DOHH2 (cell line): ENCODE results near the gene FILIP1L.

Source experiments
- H3F3A ChIP-seq: fragments of 200-600 bp; sonication (generic), shearing (Covaris generic); 2 replicates; pipeline ENCODE4 v1.6.0; 2016; ENCODE audit warnings: antibody characterized with exemption, mild to moderate bottlenecking; ENCODE audit not compliant: control insufficient read depth, insufficient read depth
- H3K27ac ChIP-seq: fragments of 200-600 bp; sonication (generic); 2 replicates; pipeline ENCODE4 v1.5.1; 2014; ENCODE audit warnings: low read depth, mild to moderate bottlenecking, low read length, moderate library complexity
- H3K27me3 ChIP-seq: fragments of 200-600 bp; sonication (generic); 2 replicates; pipeline ENCODE4 v1.6.1; 2014; ENCODE audit warnings: mild to moderate bottlenecking, low read length, mixed read lengths; ENCODE audit not compliant: control insufficient read depth
- H3K36me3 ChIP-seq: fragments of 200-600 bp; sonication (generic); 2 replicates; pipeline ENCODE4 v1.6.1; 2014; ENCODE audit warnings: mild to moderate bottlenecking, low read length, moderate library complexity, mixed read lengths; ENCODE audit not compliant: control insufficient read depth
- H3K4me1 ChIP-seq: fragments of 200-600 bp; sonication (generic); 2 replicates; pipeline ENCODE4 v1.6.1; 2014; ENCODE audit warnings: mild to moderate bottlenecking, low read length, mixed read lengths; ENCODE audit not compliant: control insufficient read depth
- H3K4me2 ChIP-seq: fragments of 200-600 bp; sonication (generic); 2 replicates; pipeline ENCODE4 v1.6.0; 2014; ENCODE audit warnings: mild to moderate bottlenecking, low read length, moderate library complexity
- H3K4me3 ChIP-seq: fragments of 200-600 bp; sonication (generic); 2 replicates; pipeline ENCODE4 v1.5.1; 2014; ENCODE audit warnings: mild to moderate bottlenecking, low read length, mixed read lengths
- H3K79me2 ChIP-seq: fragments of 200-600 bp; sonication (generic); 2 replicates; pipeline ENCODE4 v1.6.1; 2014; ENCODE audit warnings: mild to moderate bottlenecking, low read length, mixed read lengths; ENCODE audit not compliant: control insufficient read depth
- H3K9me2 ChIP-seq: fragments of 200-600 bp; sonication (generic); replicated peaks from 2 replicates; pipeline ENCODE4 v1.6.1; 2014; ENCODE audit warnings: mild to moderate bottlenecking, low read length, mixed read lengths; ENCODE audit not compliant: control insufficient read depth
- H3K9me3 ChIP-seq: fragments of 200-600 bp; sonication (generic); 2 replicates; pipeline ENCODE4 v1.6.1; 2014; ENCODE audit warnings: antibody characterized with exemption, low read length, mixed read lengths; ENCODE audit not compliant: control insufficient read depth, insufficient read depth
- H4K20me1 ChIP-seq: fragments of 200-600 bp; sonication (generic); 2 replicates; pipeline ENCODE4 v1.6.0; 2014; ENCODE audit warnings: low read depth, mild to moderate bottlenecking, antibody characterized with exemption, low read length, moderate library complexity; ENCODE audit not compliant: control insufficient read depth, insufficient read depth
- CTCF ChIP-seq: fragments of 200-600 bp; sonication (generic); IDR thresholded peaks from one replicate; pipeline ENCODE4 v1.5.1; 2014; ENCODE audit warnings: antibody characterized with exemption, mild to moderate bottlenecking, low read depth, low read length; ENCODE audit not compliant: poor library complexity, severe bottlenecking
- EZH2phosphoT487 ChIP-seq: fragments of 200-600 bp; sonication (generic); IDR thresholded peaks from 2 replicates; pipeline ENCODE4 v1.6.1; 2017; ENCODE audit warnings: borderline replicate concordance, mild to moderate bottlenecking, antibody characterized with exemption, low read length, moderate library complexity, mixed read lengths

The FILIP1L gene

GRCh38 chr3:100069472-100069871, 44.8 kb downstream of the FILIP1L start:
- no peaks in the 10 kb centered on the region for H4K20me1 ChIP-seq
- H3K4me1 ChIP-seq = peaks cover 22% of the 10 kb centered on the region
- TF ChIP-seq CTCF = no peak
- TF ChIP-seq EZH2phosphoT487 = no peak
- H3K4me3 ChIP-seq = no peak overlapping the region
- no peaks in the 10 kb centered on the region for H3K9me2 ChIP-seq
- H3K36me3 ChIP-seq = no peaks in the 10 kb centered on the region
- H3K79me2 ChIP-seq = no peaks in the 10 kb centered on the region
- H3K27me3 ChIP-seq = no peaks in the 10 kb centered on the region
- no peaks in the 10 kb centered on the region for H3F3A ChIP-seq
- H3K9me3 ChIP-seq = no peaks in the 10 kb centered on the region
- no peak overlapping the region for H3K27ac ChIP-seq
- H3K4me2 ChIP-seq = no peak overlapping the region

GRCh38 chr3:100068826-100069225, 45.5 kb downstream of the FILIP1L start:
- Histone ChIP-seq H3K9me2 (no peaks in the 10 kb centered on the region), H3K9me3 (no peaks in the 10 kb centered on the region), H3K4me2 (peak overlapping the region; percentile 39; the same call in 1 of the 2 replicates), H3F3A (no peaks in the 10 kb centered on the region), H3K36me3 (no peaks in the 10 kb centered on the region), H3K4me1 (peaks cover 18% of the 10 kb centered on the region), H3K4me3 (no peak overlapping the region), H4K20me1 (no peaks in the 10 kb centered on the region), H3K27me3 (no peaks in the 10 kb centered on the region), H3K79me2 (no peaks in the 10 kb centered on the region), H3K27ac (no peak overlapping the region)
- TF ChIP-seq EZH2phosphoT487 = no peak
- TF ChIP-seq CTCF = peak; percentile 88

- Histone ChIP-seq H3K9me3 (no peaks in the 10 kb centered on the region), H3K4me3 (no peak overlapping the region), H3K79me2 (no peaks in the 10 kb centered on the region), H3K4me2 (no peak overlapping the region), H3K27me3 (no peaks in the 10 kb centered on the region), H4K20me1 (no peaks in the 10 kb centered on the region), H3K36me3 (no peaks in the 10 kb centered on the region), H3K9me2 (no peaks in the 10 kb centered on the region), H3K27ac (no peak overlapping the region), H3F3A (no peaks in the 10 kb centered on the region), H3K4me1 (peaks cover 10% of the 10 kb centered on the region)
- TF ChIP-seq EZH2phosphoT487 (no peak), CTCF (no peak)
These were observed 46.7 kb downstream of the FILIP1L start for GRCh38 chr3:100067589-100067988.

DNA sequence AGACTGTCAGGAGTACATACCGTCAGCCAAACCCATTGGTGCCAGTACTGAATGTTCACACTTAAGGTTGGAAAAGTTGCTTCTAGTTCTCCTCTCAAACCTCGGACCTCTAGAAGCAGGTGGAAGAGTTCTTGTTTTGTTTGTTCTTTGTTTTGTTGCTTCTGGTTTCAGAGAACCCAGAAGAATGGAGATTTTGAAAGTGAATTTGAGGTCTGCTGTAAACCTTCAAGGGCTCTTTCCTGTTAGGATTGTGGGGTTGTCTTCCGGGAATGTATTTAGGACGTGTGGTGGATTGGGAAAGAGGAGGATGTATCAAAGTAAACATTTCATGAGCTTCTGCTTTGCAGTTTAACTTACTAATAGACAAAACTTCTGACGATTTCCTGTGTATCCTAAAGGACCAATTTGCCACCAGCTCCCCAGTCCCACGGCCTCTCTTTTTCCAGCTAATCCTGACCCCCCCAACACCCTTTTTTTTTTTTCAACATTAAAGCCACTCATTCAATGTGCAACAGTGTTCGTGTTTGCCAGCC, 50.3 kb downstream of the FILIP1L start:
- no peaks in the 10 kb centered on the region for H3F3A ChIP-seq
- H3K4me1 ChIP-seq = peaks cover 5% of the 10 kb centered on the region

More for the DNA sequence above, 50.3 kb downstream of the FILIP1L start:
- no peak overlapping the region for H3K4me2 ChIP-seq
- no peaks in the 10 kb centered on the region for H3K79me2 ChIP-seq
- H3K36me3 ChIP-seq = no peaks in the 10 kb centered on the region
- no peaks in the 10 kb centered on the region for H3K27me3 ChIP-seq
- H3K27ac ChIP-seq = no peak overlapping the region
- TF ChIP-seq CTCF = no peak
- TF ChIP-seq EZH2phosphoT487 = no peak
- H3K9me2 ChIP-seq = no peaks in the 10 kb centered on the region
- no peaks in the 10 kb centered on the region for H4K20me1 ChIP-seq
- H3K4me3 ChIP-seq = no peak overlapping the region
- no peaks in the 10 kb centered on the region for H3K9me3 ChIP-seq
